Activated T-helper 17 cell treated with anti-CD3 and anti-CD28 coated beads, Interleukin-2, amount 50 U/mL, for 72 hours (primary cell): ENCODE data around the gene MNAT1. TPM values are rescaled to one million over a fixed set of nuclear protein-coding genes. Genes with fewer than 3 reads are reported as not detected.

Experiments
- ATAC-seq: fragments of 150-1000 bp; cut with Tn5 transposase; replicated peaks from 2 replicates; pipeline ENCODE4 v1.10.0; 2021; ENCODE audit warnings: mild to moderate bottlenecking, moderate library complexity
- H3K27ac Mint-ChIP-seq: one replicate; pipeline ENCODE4 v1.8.0; 2022; ENCODE audit warnings: mixed read lengths
- H3K27me3 Mint-ChIP-seq: one replicate; pipeline ENCODE4 v1.8.0; 2022; ENCODE audit warnings: mixed read lengths
- H3K36me3 Mint-ChIP-seq: one replicate; pipeline ENCODE4 v1.8.0; 2022; ENCODE audit warnings: low read depth, mild to moderate bottlenecking, mixed read lengths
- H3K4me1 Mint-ChIP-seq: one replicate; pipeline ENCODE4 v1.8.0; 2022; ENCODE audit warnings: mixed read lengths
- H3K4me3 Mint-ChIP-seq: one replicate; pipeline ENCODE4 v1.8.0; 2022; ENCODE audit warnings: mild to moderate bottlenecking, mixed read lengths
- H3K9me3 Mint-ChIP-seq: one replicate; pipeline ENCODE4 v1.8.0; 2022; ENCODE audit warnings: mixed read lengths
- total RNA-seq, 2 donors: library from RNA; stranded (reverse); gene quantifications; one replicate each; pipeline ENCODE4 v1.2.3, GENCODE V29; 2022

MNAT1 gene
- total RNA-seq, result 10 to 100 TPM; 13.4 to 29.9 TPM

DNA sequence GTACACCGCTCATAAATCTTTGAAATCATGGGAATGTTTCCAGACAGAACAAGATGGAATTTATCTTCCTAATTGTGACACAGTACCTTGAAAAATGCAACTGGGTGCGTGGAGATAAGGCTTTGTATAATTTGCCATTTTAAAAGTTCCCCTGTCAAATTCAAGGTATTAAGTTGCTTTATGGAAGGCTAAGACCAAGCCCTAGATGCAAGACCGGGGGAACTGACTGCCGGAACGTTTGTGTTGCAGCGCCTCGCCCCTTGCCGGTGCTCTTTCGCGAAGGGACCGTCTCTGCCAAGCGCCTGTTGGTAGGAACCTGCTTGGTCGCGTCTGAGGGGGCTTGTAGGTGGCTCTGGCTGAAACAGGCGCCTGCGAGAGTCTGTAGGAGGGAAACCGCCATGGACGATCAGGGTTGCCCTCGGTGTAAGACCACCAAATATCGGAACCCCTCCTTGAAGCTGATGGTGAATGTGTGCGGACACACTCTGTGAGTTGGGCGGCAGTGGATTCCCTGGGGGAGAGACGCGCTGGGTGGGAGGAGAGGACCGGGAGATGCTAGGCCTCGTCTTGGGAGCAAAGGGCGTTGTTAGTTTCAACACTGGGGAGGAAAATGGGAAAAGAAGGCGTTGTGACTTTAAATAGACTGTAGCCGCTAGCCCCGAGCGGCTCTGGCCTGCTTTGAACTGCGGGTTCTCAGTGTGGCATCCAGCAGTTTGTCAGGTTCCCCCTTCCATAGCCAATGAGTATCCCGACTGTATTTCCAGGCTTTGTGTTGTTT is at the start of gene MNAT1:
TSS of gene MNAT1 (plus strand) at position 297 of the 778 bp plus-strand sequence. CDS start at position 399, 102 bp downstream.
- Mint-ChIP-seq H3K9me3 (no peaks in the 10 kb centered on the region), H3K27me3 (peaks cover 9% of the 10 kb centered on the region), H3K4me1 (peaks cover 9% of the 10 kb centered on the region), H3K27ac (peak within 1 kb of the TSS; percentile 99), H3K4me3 (peak within 1 kb of the TSS; percentile 100), H3K36me3 (peaks cover 5% of the 10 kb centered on the region)
- ATAC-seq, result peak; percentile 89

- no peak for ATAC-seq
- Mint-ChIP-seq H3K4me1 (no peaks in the 10 kb centered on the region), H3K36me3 (no peaks in the 10 kb centered on the region), H3K27ac (no peak overlapping the region), H3K27me3 (peaks cover 4% of the 10 kb centered on the region), H3K4me3 (no peak overlapping the region), H3K9me3 (no peaks in the 10 kb centered on the region)
These were observed 47.7 kb upstream of the MNAT1 start for GRCh38 chr14:60686865-60687264.

GRCh38 chr14:60691383-60692113 is 43.0 kb upstream of the MNAT1 start:
- H3K4me1 Mint-ChIP-seq, result no peaks in the 10 kb centered on the region
- H3K27ac Mint-ChIP-seq, result no peak overlapping the region
- H3K9me3 Mint-ChIP-seq, result no peaks in the 10 kb centered on the region
- no peak overlapping the region for H3K4me3 Mint-ChIP-seq
- H3K36me3 Mint-ChIP-seq, result no peaks in the 10 kb centered on the region
- H3K27me3 Mint-ChIP-seq, result peaks cover 10% of the 10 kb centered on the region
- ATAC-seq, result no peak

- Mint-ChIP-seq H3K27me3 (peaks cover 26% of the 10 kb centered on the region), H3K4me3 (no peak overlapping the region), H3K4me1 (no peaks in the 10 kb centered on the region), H3K36me3 (no peaks in the 10 kb centered on the region), H3K9me3 (no peaks in the 10 kb centered on the region), H3K27ac (no peak overlapping the region)
- no peak for ATAC-seq
These were observed 39.2 kb upstream of the MNAT1 start for GRCh38 chr14:60695327-60695726.

DNA sequence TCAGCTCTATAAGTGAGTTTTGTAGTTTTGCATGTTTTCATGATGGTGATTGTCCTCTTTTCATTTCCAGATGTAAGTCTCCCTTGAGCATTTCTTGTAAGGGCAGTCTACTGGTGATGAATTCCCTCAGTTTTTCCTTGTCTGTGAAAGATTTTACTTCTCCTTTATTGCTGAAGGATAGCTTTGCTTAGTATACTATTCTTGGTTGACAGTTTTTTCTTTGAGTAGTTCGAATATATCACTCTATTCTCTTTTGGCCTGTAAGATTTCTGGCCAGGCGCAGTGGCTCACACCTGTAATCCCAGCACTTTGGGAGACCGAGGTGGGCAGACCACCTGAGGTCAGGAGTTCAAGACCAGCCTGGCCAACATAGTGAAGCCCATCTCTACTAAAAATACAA is 34.0 kb upstream of the MNAT1 start:
- ATAC-seq, result no peak
- Mint-ChIP-seq H3K36me3 (no peaks in the 10 kb centered on the region), H3K9me3 (peaks cover 10% of the 10 kb centered on the region), H3K27ac (no peak overlapping the region), H3K4me1 (no peaks in the 10 kb centered on the region), H3K4me3 (no peak overlapping the region), H3K27me3 (peaks cover 30% of the 10 kb centered on the region)

DNA sequence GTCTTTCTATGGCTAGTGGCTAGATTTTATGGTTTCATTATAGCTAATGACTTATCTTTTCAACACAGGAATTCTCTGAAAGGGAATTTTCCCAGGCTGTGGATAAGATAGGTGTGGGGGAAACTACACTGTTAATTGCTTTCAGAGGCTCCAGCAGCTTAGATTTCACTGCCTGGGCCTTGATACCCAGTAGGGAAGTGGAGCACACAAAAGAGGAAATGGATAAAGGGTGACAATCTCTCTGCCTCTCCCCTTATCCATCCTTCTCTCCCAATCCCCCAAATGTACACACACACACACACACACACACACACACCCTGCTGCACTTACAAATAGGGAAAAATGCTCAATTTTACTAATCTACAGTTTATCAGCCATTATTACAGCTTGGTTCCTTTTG is 29.5 kb upstream of the MNAT1 start:
- peaks cover 10% of the 10 kb centered on the region for H3K9me3 Mint-ChIP-seq

GRCh38 chr14:60707858-60708257 is 26.7 kb upstream of the MNAT1 start:
- no peak overlapping the region for H3K27ac Mint-ChIP-seq

More for the DNA sequence above, 29.5 kb upstream of the MNAT1 start:
- no peak for ATAC-seq
- Mint-ChIP-seq H3K4me1 (no peaks in the 10 kb centered on the region), H3K27me3 (peaks cover 24% of the 10 kb centered on the region), H3K27ac (no peak overlapping the region), H3K4me3 (no peak overlapping the region), H3K36me3 (no peaks in the 10 kb centered on the region)

GRCh38 chr14:60710494-60710893 is 24.1 kb upstream of the MNAT1 start:
- Mint-ChIP-seq H3K4me3 (no peak overlapping the region), H3K9me3 (no peaks in the 10 kb centered on the region)

More at GRCh38 chr14:60707858-60708257, 26.7 kb upstream of the MNAT1 start:
- H3K36me3 Mint-ChIP-seq, result no peaks in the 10 kb centered on the region
- no peaks in the 10 kb centered on the region for H3K9me3 Mint-ChIP-seq
- H3K4me1 Mint-ChIP-seq, result no peaks in the 10 kb centered on the region
- no peak overlapping the region for H3K4me3 Mint-ChIP-seq
- no peak for ATAC-seq
- peaks cover 24% of the 10 kb centered on the region for H3K27me3 Mint-ChIP-seq

GRCh38 chr14:60713513-60713912 is 21.0 kb upstream of the MNAT1 start:
- Mint-ChIP-seq H3K27me3 (peaks cover 16% of the 10 kb centered on the region), H3K36me3 (no peaks in the 10 kb centered on the region), H3K4me1 (no peaks in the 10 kb centered on the region), H3K9me3 (no peaks in the 10 kb centered on the region), H3K27ac (no peak overlapping the region), H3K4me3 (no peak overlapping the region)
- no peak for ATAC-seq

More at GRCh38 chr14:60710494-60710893, 24.1 kb upstream of the MNAT1 start:
- no peak for ATAC-seq
- Mint-ChIP-seq H3K27me3 (peaks cover 19% of the 10 kb centered on the region), H3K4me1 (no peaks in the 10 kb centered on the region), H3K27ac (no peak overlapping the region), H3K36me3 (no peaks in the 10 kb centered on the region)

DNA sequence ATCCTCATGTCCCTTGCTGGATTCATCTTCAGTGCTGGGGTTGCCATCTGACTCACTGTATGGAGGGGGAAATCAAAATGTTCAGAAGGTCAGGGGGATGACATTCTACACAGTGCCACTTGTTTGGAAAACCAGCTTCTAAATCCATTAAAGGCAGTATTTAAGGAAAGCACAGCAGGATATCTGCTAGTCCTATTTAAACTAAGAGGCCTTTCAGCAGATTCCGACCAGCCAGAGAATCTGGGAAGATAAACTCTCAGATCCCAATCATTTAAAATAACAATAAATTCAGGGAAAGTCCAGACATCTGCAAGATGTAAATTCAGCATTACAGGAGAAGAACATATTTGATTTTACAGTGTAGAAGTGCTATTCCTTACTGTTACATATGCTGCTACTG is 14.2 kb upstream of the MNAT1 start:
- no peaks in the 10 kb centered on the region for H3K9me3 Mint-ChIP-seq

DNA sequence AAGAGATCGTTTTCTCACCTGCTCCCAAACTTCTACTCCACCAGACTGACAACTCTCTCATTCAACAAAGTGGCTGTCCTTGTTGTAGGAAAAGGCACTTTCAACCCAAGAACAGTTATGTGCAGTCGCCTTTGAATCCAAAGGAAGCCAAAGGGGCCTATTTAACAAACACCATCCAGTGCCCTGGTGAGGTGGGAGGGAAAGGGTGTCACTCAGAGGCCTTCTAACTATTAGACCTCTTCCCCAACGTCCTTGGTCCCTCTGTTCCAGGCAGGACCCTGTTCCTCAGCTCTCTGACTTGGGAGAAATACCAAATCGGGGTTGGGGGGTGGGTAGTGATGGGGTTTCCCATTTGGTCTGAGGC is 13.6 kb upstream of the MNAT1 start:
- Mint-ChIP-seq H3K27ac (no peak overlapping the region), H3K9me3 (no peaks in the 10 kb centered on the region), H3K4me3 (peak overlapping the region; percentile 71), H3K4me1 (peaks cover 7% of the 10 kb centered on the region), H3K27me3 (peaks cover 53% of the 10 kb centered on the region), H3K36me3 (no peaks in the 10 kb centered on the region)
- ATAC-seq, result no peak

More for the DNA sequence above, 14.2 kb upstream of the MNAT1 start:
- H3K4me1 Mint-ChIP-seq, result peaks cover 7% of the 10 kb centered on the region
- peak overlapping the region; percentile 71 for H3K4me3 Mint-ChIP-seq
- ATAC-seq, result no peak
- H3K27ac Mint-ChIP-seq, result no peak overlapping the region
- H3K27me3 Mint-ChIP-seq, result peaks cover 51% of the 10 kb centered on the region
- H3K36me3 Mint-ChIP-seq, result no peaks in the 10 kb centered on the region

- H3K4me3 Mint-ChIP-seq, result peak overlapping the region; percentile 84
- no peaks in the 10 kb centered on the region for H3K36me3 Mint-ChIP-seq
- peaks cover 53% of the 10 kb centered on the region for H3K27me3 Mint-ChIP-seq
- no peaks in the 10 kb centered on the region for H3K9me3 Mint-ChIP-seq
- peak; percentile 38 for ATAC-seq
- H3K27ac Mint-ChIP-seq, result no peak overlapping the region
- peaks cover 7% of the 10 kb centered on the region for H3K4me1 Mint-ChIP-seq
These were observed 13.0 kb upstream of the MNAT1 start for GRCh38 chr14:60721326-60722106.

DNA sequence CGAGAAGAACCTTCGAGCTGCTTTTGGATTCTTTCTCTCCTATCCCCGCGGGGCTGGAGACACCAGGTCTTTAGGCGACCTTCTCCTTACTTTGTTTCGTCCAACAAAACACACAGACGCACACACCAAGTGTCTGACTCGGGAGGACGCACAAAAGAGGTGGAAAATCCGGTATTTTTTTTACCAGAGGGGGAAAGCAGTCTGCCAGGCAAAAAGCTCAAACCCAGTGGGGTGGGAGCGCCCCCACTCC is 12.5 kb upstream of the MNAT1 start:
- Mint-ChIP-seq H3K36me3 (no peaks in the 10 kb centered on the region), H3K27me3 (peaks cover 58% of the 10 kb centered on the region), H3K4me1 (peaks cover 7% of the 10 kb centered on the region), H3K27ac (no peak overlapping the region), H3K9me3 (no peaks in the 10 kb centered on the region), H3K4me3 (peak overlapping the region; percentile 84)
- no peak for ATAC-seq

- Mint-ChIP-seq H3K27me3 (peaks cover 63% of the 10 kb centered on the region), H3K4me3 (peak overlapping the region; percentile 84), H3K4me1 (peaks cover 7% of the 10 kb centered on the region), H3K9me3 (no peaks in the 10 kb centered on the region), H3K36me3 (no peaks in the 10 kb centered on the region), H3K27ac (no peak overlapping the region)
- peak; percentile 36 for ATAC-seq
These were observed 12.0 kb upstream of the MNAT1 start for GRCh38 chr14:60722357-60723115.
